Measurements from ENCODE around the gene MSMO1. TPM values are rescaled to one million over a fixed set of nuclear protein-coding genes. Genes with fewer than 3 reads are reported as not detected.
"Not testable (repeated sequence)": the region's sequence is repeated elsewhere in the genome, so short reads cannot be mapped to it uniquely, and the experiment has no call there.

The MSMO1 gene
- total RNA-seq (2014; rRNA removed; shearing (Covaris generic); ENCODE audit: low replicate concordance) = 158 and 345 TPM in 2 replicates

DNA sequence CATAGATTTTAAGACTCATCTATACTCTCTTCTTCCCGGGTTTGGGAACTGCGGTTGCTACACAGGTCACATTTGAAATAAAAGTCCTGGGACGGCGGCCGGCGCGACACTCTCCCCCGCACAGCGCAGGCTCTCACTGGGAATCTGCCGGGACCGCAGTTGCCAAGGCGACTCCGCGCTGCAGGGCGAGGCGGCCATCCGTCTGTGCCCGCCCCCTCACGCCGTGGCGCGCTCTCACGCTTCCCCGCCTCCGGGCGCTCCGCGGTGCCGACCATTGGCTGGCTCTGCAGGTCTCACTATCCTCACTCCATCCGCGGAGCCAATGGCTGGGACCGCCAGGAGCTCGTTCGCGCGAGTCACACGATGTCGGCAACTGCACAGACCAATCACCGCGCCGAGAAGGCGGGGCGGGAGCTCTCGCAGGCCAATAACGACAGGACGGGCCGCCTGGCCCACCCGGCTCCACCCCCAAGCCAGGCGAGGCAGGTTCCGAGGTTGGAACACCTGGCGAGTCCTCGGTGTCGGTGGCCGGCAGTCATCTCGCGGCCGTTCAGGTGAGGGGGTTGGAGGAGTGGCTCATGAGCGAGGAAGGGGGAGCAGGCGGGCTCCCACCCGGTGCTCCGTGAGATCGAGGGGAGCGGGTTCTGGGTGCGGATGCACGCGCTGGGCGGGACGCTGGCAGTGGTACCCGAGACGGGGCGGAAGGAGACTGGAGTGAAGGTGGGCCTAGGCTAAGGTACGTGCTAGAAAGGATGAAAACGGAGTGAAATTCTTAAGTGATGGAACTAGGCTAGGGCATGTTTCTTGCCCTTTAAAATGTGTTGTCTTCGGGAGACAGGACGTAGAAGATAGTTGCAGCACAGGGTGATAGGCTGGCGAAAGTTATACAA is at the start of gene MSMO1:
Gene MSMO1 (plus strand): TSS at position 459 of the 890 bp plus-strand sequence. CDS start 5,702 bp downstream, outside the sequence.
- Histone ChIP-seq H3K27ac (ENCODE audit: low read length) (peak within 1 kb of the TSS; percentile 91), H3K9me2 (replicated peaks; ENCODE audit: insufficient read depth, low read length) (no peaks in the 10 kb centered on the region), H3K36me3 (ENCODE audit: insufficient read depth, low read length) (peaks cover 25% of the 10 kb centered on the region), H3K4me3 (ENCODE audit: low read length) (peak within 1 kb of the TSS; percentile 85), H3K4me1 (ENCODE audit: low read length) (peaks cover 49% of the 10 kb centered on the region), H3K27me3 (ENCODE audit: low read length) (no peaks in the 10 kb centered on the region), H3K79me2 (ENCODE audit: low read length) (peaks cover 54% of the 10 kb centered on the region), H2AFZ (ENCODE audit: low read length) (peak within 1 kb of the TSS; percentile 17), H4K20me1 (ENCODE audit: insufficient read depth, low read depth, low read length) (peaks cover 45% of the 10 kb centered on the region), H3K9me3 (ENCODE audit: low read length) (no peaks in the 10 kb centered on the region), H3K4me2 (ENCODE audit: low read depth, low read length, poor library complexity, severe bottlenecking) (peak within 1 kb of the TSS; percentile 96), H3K9ac (ENCODE audit: low read length) (peak within 1 kb of the TSS; percentile 82)
- peak; percentile 100 for DNase-seq

GRCh38 chr4:165279531-165279930 is 47.9 kb upstream of the MSMO1 start:
- not testable (repeated sequence) for H3K27me3 ChIP-seq (ENCODE audit: low read length); H3K4me3 ChIP-seq (ENCODE audit: low read length); H4K20me1 ChIP-seq (ENCODE audit: insufficient read depth, low read depth, low read length); H3K9ac ChIP-seq (ENCODE audit: low read length); DNase-seq; H3K9me3 ChIP-seq (ENCODE audit: low read length); H3K4me2 ChIP-seq (ENCODE audit: low read depth, low read length, poor library complexity, severe bottlenecking); H3K9me2 ChIP-seq (replicated peaks; ENCODE audit: insufficient read depth, low read length); H2AFZ ChIP-seq (ENCODE audit: low read length); H3K4me1 ChIP-seq (ENCODE audit: low read length); H3K27ac ChIP-seq (ENCODE audit: low read length)
- Histone ChIP-seq H3K36me3 (ENCODE audit: insufficient read depth, low read length) (peaks cover 13% of the 10 kb centered on the region), H3K79me2 (ENCODE audit: low read length) (peaks cover 38% of the 10 kb centered on the region)

- not testable (repeated sequence) for H3K4me2 ChIP-seq (ENCODE audit: low read depth, low read length, poor library complexity, severe bottlenecking); DNase-seq; H3K9me2 ChIP-seq (replicated peaks; ENCODE audit: insufficient read depth, low read length); H2AFZ ChIP-seq (ENCODE audit: low read length); H3K4me3 ChIP-seq (ENCODE audit: low read length); H3K9me3 ChIP-seq (ENCODE audit: low read length); H3K27ac ChIP-seq (ENCODE audit: low read length); H3K27me3 ChIP-seq (ENCODE audit: low read length); H4K20me1 ChIP-seq (ENCODE audit: insufficient read depth, low read depth, low read length); H3K9ac ChIP-seq (ENCODE audit: low read length)
- H3K79me2 ChIP-seq (ENCODE audit: low read length) = peaks cover 65% of the 10 kb centered on the region
- peaks cover 13% of the 10 kb centered on the region for H3K36me3 ChIP-seq (ENCODE audit: insufficient read depth, low read length)
- peaks cover 25% of the 10 kb centered on the region for H3K4me1 ChIP-seq (ENCODE audit: low read length)
Observed at GRCh38 chr4:165284697-165285096, 42.8 kb upstream of the MSMO1 start.

GRCh38 chr4:165286619-165287340 is 40.7 kb upstream of the MSMO1 start:
- peak overlapping the region; percentile 59 for H3K27ac ChIP-seq (ENCODE audit: low read length)
- H3K9me3 ChIP-seq (ENCODE audit: low read length); H3K9me2 ChIP-seq (replicated peaks; ENCODE audit: insufficient read depth, low read length); H3K9ac ChIP-seq (ENCODE audit: low read length); H3K27me3 ChIP-seq (ENCODE audit: low read length); H3K4me3 ChIP-seq (ENCODE audit: low read length); DNase-seq; H4K20me1 ChIP-seq (ENCODE audit: insufficient read depth, low read depth, low read length); H2AFZ ChIP-seq (ENCODE audit: low read length); H3K36me3 ChIP-seq (ENCODE audit: insufficient read depth, low read length): not testable (repeated sequence)
- peaks cover 71% of the 10 kb centered on the region for H3K79me2 ChIP-seq (ENCODE audit: low read length)
- peak overlapping the region; percentile 45 for H3K4me2 ChIP-seq (ENCODE audit: low read depth, low read length, poor library complexity, severe bottlenecking)
- peaks cover 36% of the 10 kb centered on the region for H3K4me1 ChIP-seq (ENCODE audit: low read length)

DNA sequence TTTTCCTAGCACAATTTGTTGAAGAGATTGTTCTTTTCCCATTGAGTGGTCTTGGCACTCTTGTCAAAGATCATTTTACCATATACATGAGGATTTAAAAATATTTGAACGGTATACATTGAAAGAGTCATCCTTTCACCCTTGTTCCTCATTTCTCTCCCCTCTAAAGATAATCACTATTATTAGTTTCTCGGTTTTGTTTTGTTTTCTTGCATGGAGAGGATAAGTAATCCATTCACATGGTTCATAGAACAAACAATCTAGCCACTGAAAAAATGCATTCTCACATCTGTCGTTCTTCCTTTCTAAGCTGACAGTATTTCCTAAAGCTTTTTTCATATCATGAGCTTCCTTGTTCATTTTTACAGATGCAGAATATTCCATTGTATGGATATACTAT is 39.2 kb upstream of the MSMO1 start:
- Histone ChIP-seq H3K4me3 (ENCODE audit: low read length) (no peak overlapping the region), H3K79me2 (ENCODE audit: low read length) (peaks cover 74% of the 10 kb centered on the region), H3K9me3 (ENCODE audit: low read length) (no peaks in the 10 kb centered on the region), H3K4me1 (ENCODE audit: low read length) (peaks cover 45% of the 10 kb centered on the region), H3K9me2 (replicated peaks; ENCODE audit: insufficient read depth, low read length) (no peaks in the 10 kb centered on the region), H3K27me3 (ENCODE audit: low read length) (no peaks in the 10 kb centered on the region), H3K4me2 (ENCODE audit: low read depth, low read length, poor library complexity, severe bottlenecking) (no peak overlapping the region), H4K20me1 (ENCODE audit: insufficient read depth, low read depth, low read length) (no peaks in the 10 kb centered on the region), H3K9ac (ENCODE audit: low read length) (no peak overlapping the region), H3K27ac (ENCODE audit: low read length) (no peak overlapping the region), H3K36me3 (ENCODE audit: insufficient read depth, low read length) (no peaks in the 10 kb centered on the region), H2AFZ (ENCODE audit: low read length) (no peak overlapping the region)
- no peak for DNase-seq

GRCh38 chr4:165288639-165289422 is 38.6 kb upstream of the MSMO1 start:
- Histone ChIP-seq H3K4me1 (ENCODE audit: low read length) (peaks cover 51% of the 10 kb centered on the region), H3K27me3 (ENCODE audit: low read length) (no peaks in the 10 kb centered on the region), H3K79me2 (ENCODE audit: low read length) (peaks cover 72% of the 10 kb centered on the region), H4K20me1 (ENCODE audit: insufficient read depth, low read depth, low read length) (no peaks in the 10 kb centered on the region), H3K9ac (ENCODE audit: low read length) (no peak overlapping the region), H3K9me2 (replicated peaks; ENCODE audit: insufficient read depth, low read length) (no peaks in the 10 kb centered on the region), H3K27ac (ENCODE audit: low read length) (no peak overlapping the region), H3K4me2 (ENCODE audit: low read depth, low read length, poor library complexity, severe bottlenecking) (no peak overlapping the region), H3K9me3 (ENCODE audit: low read length) (no peaks in the 10 kb centered on the region), H3K4me3 (ENCODE audit: low read length) (no peak overlapping the region), H3K36me3 (ENCODE audit: insufficient read depth, low read length) (no peaks in the 10 kb centered on the region), H2AFZ (ENCODE audit: low read length) (no peak overlapping the region)
- no peak for DNase-seq

DNA sequence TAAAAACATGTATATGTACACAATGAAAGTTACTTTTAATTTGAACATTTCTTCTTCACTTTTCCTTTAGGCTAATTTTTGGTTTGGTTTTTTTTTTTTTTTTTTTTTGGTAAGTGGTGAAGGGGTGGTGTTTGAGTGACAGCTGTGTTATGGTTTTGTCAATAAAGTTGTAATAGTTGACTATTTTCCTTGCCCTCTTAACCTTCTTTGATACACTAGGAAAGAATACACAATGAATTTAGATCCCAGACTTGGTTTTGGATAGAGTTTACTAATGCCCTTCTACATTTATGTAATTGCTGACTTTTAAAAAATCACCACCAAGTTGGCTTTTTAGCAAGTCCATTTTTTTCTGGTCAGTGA is 38.1 kb upstream of the MSMO1 start:
- H3K79me2 ChIP-seq (ENCODE audit: low read length) = peaks cover 76% of the 10 kb centered on the region
- H3K9ac ChIP-seq (ENCODE audit: low read length) = no peak overlapping the region
- no peaks in the 10 kb centered on the region for H3K9me2 ChIP-seq (replicated peaks; ENCODE audit: insufficient read depth, low read length)

GRCh38 chr4:165293061-165293460 is 34.4 kb upstream of the MSMO1 start:
- Histone ChIP-seq H3K27ac (ENCODE audit: low read length) (no peak overlapping the region), H3K27me3 (ENCODE audit: low read length) (no peaks in the 10 kb centered on the region), H3K9ac (ENCODE audit: low read length) (no peak overlapping the region), H4K20me1 (ENCODE audit: insufficient read depth, low read depth, low read length) (no peaks in the 10 kb centered on the region), H2AFZ (ENCODE audit: low read length) (no peak overlapping the region), H3K79me2 (ENCODE audit: low read length) (peaks cover 79% of the 10 kb centered on the region), H3K9me2 (replicated peaks; ENCODE audit: insufficient read depth, low read length) (no peaks in the 10 kb centered on the region), H3K4me2 (ENCODE audit: low read depth, low read length, poor library complexity, severe bottlenecking) (peak overlapping the region; percentile 66), H3K4me3 (ENCODE audit: low read length) (no peak overlapping the region), H3K36me3 (ENCODE audit: insufficient read depth, low read length) (peaks cover 16% of the 10 kb centered on the region; the same call in 1 of the 2 replicates), H3K9me3 (ENCODE audit: low read length) (no peaks in the 10 kb centered on the region), H3K4me1 (ENCODE audit: low read length) (peaks cover 51% of the 10 kb centered on the region)
- DNase-seq = no peak

More for the DNA sequence above, 38.1 kb upstream of the MSMO1 start:
- Histone ChIP-seq H3K9me3 (ENCODE audit: low read length) (no peaks in the 10 kb centered on the region), H2AFZ (ENCODE audit: low read length) (no peak overlapping the region), H3K4me3 (ENCODE audit: low read length) (no peak overlapping the region), H3K27me3 (ENCODE audit: low read length) (no peaks in the 10 kb centered on the region), H4K20me1 (ENCODE audit: insufficient read depth, low read depth, low read length) (no peaks in the 10 kb centered on the region), H3K27ac (ENCODE audit: low read length) (no peak overlapping the region), H3K36me3 (ENCODE audit: insufficient read depth, low read length) (no peaks in the 10 kb centered on the region), H3K4me2 (ENCODE audit: low read depth, low read length, poor library complexity, severe bottlenecking) (no peak overlapping the region), H3K4me1 (ENCODE audit: low read length) (peaks cover 56% of the 10 kb centered on the region)
- no peak for DNase-seq
